Endothelial cell (in vitro differentiated cells): ENCODE results near the gene KDM4F. TPM values are rescaled to one million over a fixed set of nuclear protein-coding genes. Genes with fewer than 3 reads are reported as not detected.

Experiments used
- DNase-seq: peaks from one replicate; pipeline ENCODE4 v3.0.0; 2021; ENCODE audit warnings: low spot score
- H3K27ac Mint-ChIP-seq: one replicate; pipeline ENCODE4 v1.8.0; 2021; ENCODE audit warnings: mixed read lengths, inconsistent platforms; ENCODE audit not compliant: unreplicated experiment
- H3K27me3 Mint-ChIP-seq: one replicate; pipeline ENCODE4 v1.8.0; 2021; ENCODE audit warnings: mild to moderate bottlenecking, moderate library complexity, mixed read lengths, inconsistent platforms; ENCODE audit not compliant: unreplicated experiment
- H3K36me3 Mint-ChIP-seq: one replicate; pipeline ENCODE4 v1.8.0; 2021; ENCODE audit warnings: mild to moderate bottlenecking, low read depth, mixed read lengths, inconsistent platforms; ENCODE audit not compliant: unreplicated experiment
- H3K4me1 Mint-ChIP-seq: one replicate; pipeline ENCODE4 v1.8.0; 2021; ENCODE audit warnings: mild to moderate bottlenecking, mixed read lengths, inconsistent platforms; ENCODE audit not compliant: unreplicated experiment
- H3K4me3 Mint-ChIP-seq: one replicate; pipeline ENCODE4 v1.8.0; 2021; ENCODE audit warnings: mild to moderate bottlenecking, mixed read lengths, inconsistent platforms; ENCODE audit not compliant: unreplicated experiment
- H3K9me3 Mint-ChIP-seq: one replicate; pipeline ENCODE4 v1.8.0; 2021; ENCODE audit warnings: mixed read lengths, inconsistent platforms; ENCODE audit not compliant: unreplicated experiment
- total RNA-seq: library from RNA; stranded (reverse); fragmentation: NEBNext Ultra II Directional; extraction: Animal tissue kit (Norgen Biotek cat#: 25700); gene quantifications from one replicate; pipeline ENCODE4 v1.2.1, GENCODE V29; 2021; ENCODE audit not compliant: unreplicated experiment
- TF ChIP-seq, protein P1 (sequence below): fragments of 200-600 bp; sonication (generic); IDR thresholded peaks from one replicate; pipeline ENCODE4 v1.5.0; 2021; ENCODE audit warnings: antibody characterized with exemption; ENCODE audit not compliant: unreplicated experiment

KDM4F gene
- total RNA-seq, 1 donor from 2014 or later: not detected

DNA sequence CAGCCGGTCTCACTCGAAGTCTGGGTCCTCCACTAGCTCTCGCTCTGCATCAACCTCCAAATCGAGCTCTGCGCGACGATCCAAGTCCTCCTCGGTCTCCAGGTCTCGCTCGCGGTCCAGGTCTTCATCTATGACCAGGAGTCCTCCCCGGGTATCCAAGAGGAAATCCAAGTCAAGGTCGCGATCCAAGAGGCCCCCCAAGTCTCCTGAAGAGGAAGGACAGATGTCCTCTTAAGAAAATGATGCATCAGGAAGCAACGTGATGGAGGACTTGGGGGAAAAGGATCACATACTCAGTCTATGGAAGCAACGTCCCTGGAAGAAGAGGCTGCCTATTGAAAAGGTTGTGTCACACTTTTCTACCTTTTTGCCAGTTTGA is 18.6 kb downstream of the KDM4F start:
- Mint-ChIP-seq H3K36me3 (no peaks in the 10 kb centered on the region), H3K4me3 (peak overlapping the region; percentile 99), H3K4me1 (peaks cover 13% of the 10 kb centered on the region), H3K27me3 (peaks cover 4% of the 10 kb centered on the region), H3K9me3 (no peaks in the 10 kb centered on the region), H3K27ac (peak overlapping the region; percentile 91)
- TF ChIP-seq, protein P1, sequence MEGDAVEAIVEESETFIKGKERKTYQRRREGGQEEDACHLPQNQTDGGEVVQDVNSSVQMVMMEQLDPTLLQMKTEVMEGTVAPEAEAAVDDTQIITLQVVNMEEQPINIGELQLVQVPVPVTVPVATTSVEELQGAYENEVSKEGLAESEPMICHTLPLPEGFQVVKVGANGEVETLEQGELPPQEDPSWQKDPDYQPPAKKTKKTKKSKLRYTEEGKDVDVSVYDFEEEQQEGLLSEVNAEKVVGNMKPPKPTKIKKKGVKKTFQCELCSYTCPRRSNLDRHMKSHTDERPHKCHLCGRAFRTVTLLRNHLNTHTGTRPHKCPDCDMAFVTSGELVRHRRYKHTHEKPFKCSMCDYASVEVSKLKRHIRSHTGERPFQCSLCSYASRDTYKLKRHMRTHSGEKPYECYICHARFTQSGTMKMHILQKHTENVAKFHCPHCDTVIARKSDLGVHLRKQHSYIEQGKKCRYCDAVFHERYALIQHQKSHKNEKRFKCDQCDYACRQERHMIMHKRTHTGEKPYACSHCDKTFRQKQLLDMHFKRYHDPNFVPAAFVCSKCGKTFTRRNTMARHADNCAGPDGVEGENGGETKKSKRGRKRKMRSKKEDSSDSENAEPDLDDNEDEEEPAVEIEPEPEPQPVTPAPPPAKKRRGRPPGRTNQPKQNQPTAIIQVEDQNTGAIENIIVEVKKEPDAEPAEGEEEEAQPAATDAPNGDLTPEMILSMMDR: no peak
- DNase-seq: no peak

DNA sequence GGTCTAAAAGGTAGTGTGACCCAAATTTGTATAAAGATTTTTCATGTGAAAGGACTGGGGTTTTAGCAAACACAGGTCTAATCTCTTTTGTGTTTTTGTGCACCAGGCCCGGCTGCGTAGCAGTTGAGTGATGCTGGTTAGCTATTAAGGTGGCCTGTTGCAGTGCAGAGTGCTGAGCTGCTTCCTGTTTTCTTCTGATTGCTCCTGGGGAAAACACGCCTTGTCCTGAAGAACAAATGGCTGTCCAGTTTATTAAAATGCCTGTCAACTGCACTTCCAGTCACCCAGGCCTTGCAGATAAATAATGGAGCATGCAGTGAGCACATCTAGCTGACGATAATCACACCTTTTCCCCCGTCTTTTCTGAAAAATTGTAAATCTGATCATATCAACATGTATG is 19.3 kb downstream of the KDM4F start:
- Mint-ChIP-seq H3K27ac (peak overlapping the region; percentile 15), H3K4me1 (peaks cover 13% of the 10 kb centered on the region), H3K36me3 (no peaks in the 10 kb centered on the region), H3K9me3 (no peaks in the 10 kb centered on the region), H3K27me3 (peaks cover 4% of the 10 kb centered on the region), H3K4me3 (peak overlapping the region; percentile 99)
- peak; percentile 41 for DNase-seq
- TF ChIP-seq, protein P1: no peak

DNA sequence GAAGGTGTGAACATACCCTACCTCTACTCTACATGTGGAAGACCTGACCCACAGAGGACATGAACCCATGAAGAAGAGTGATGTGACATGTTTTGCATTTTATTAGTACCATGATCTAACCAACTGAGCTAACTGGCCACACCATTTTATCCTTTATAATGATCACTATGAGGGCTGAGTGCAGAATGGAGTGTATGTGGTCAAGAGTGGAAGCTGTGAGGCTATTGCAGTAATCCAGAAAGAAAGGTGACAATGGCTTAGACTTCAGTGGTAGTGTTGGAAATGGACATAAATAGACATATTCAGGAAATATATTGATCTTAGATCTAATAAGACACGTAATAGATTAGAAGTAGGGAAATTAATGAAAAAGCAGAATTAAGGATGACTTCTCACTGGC is 21.2 kb downstream of the KDM4F start:
- Mint-ChIP-seq H3K27me3 (peaks cover 4% of the 10 kb centered on the region), H3K4me1 (peaks cover 16% of the 10 kb centered on the region), H3K27ac (no peak overlapping the region), H3K36me3 (no peaks in the 10 kb centered on the region), H3K4me3 (no peak overlapping the region), H3K9me3 (no peaks in the 10 kb centered on the region)
- DNase-seq: no peak
- TF ChIP-seq, protein P1: no peak

DNA sequence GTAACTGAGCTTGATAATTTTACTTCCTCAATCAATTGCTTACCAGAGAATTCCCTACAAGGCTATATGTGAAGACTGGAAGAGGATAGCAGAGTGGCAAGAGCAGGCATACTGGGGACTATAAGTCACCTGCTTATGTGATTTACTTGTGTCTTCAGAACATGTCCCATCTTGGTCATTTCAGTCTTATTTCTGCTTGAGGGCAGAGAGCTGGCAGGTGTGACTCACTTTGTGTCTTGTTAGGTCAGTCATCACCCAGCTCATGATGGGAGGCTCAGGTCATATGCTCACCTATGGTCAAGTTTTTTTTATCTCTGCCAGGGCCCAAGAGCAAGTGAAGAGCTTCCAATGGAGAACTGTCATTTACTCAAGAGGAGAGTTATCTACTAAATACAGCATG is 23.7 kb downstream of the KDM4F start:
- TF ChIP-seq, protein P1: no peak
- no peaks in the 10 kb centered on the region for H3K36me3 Mint-ChIP-seq
- H3K4me1 Mint-ChIP-seq: peaks cover 8% of the 10 kb centered on the region
- no peak overlapping the region for H3K4me3 Mint-ChIP-seq
- H3K9me3 Mint-ChIP-seq: no peaks in the 10 kb centered on the region
- H3K27ac Mint-ChIP-seq: no peak overlapping the region
- no peak for DNase-seq
- no peaks in the 10 kb centered on the region for H3K27me3 Mint-ChIP-seq

DNA sequence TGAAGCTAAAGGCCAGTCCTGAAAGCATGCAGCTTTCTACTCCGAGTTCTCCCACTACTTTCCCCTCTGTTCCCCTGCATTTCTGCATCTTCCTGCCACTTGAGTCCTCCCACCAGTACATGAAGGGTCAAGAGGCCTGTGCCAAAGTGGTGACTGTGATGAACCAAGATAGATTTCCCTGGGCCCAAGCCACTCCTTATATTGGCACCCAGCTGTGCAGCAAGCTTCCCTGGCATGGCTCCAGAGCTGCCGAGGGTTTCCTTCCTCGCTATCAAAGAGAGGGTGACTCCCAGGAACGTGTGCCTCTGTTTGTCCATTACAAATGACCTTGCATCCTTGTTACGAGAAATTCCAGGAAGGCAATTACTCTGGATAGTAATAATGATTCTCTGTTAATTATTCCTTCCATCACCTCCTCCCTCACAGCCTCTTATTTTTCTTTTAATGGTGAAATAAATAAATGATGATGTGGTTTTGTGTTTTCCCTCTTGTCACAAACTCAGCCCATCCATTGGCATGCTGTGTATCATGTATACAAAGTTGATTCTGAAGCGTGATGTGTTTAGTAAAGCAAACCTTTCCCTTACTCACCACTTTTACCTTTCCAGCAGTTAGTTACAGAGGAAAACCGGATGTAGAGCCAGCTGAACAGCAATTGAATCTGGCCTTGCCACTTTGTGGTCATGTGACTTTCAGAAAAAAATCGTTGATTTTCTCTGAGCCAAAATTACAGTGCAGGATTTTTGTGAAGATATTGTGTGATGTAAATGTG is 25.8 kb downstream of the KDM4F start:
- H3K4me3 Mint-ChIP-seq: no peak overlapping the region
- H3K36me3 Mint-ChIP-seq: no peaks in the 10 kb centered on the region
- no peaks in the 10 kb centered on the region for H3K9me3 Mint-ChIP-seq
- H3K4me1 Mint-ChIP-seq: peaks cover 3% of the 10 kb centered on the region
- H3K27me3 Mint-ChIP-seq: no peaks in the 10 kb centered on the region
- no peak for DNase-seq
- TF ChIP-seq, protein P1: no peak
- H3K27ac Mint-ChIP-seq: no peak overlapping the region
